HG03025 (cell line): ENCODE measurements around the gene MTCH2.
"Not testable (repeated sequence)": the region's sequence is repeated elsewhere in the genome, so short reads cannot be mapped to it uniquely, and the experiment has no call there.

Experiments
- ATAC-seq: cut with Tn5 transposase; IDR thresholded peaks from one replicate; pipeline ENCODE4 v1.9.1; 2021; ENCODE audit warnings: mild to moderate bottlenecking, moderate library complexity; ENCODE audit not compliant: unreplicated experiment, low FRiP score

MTCH2 gene

DNA sequence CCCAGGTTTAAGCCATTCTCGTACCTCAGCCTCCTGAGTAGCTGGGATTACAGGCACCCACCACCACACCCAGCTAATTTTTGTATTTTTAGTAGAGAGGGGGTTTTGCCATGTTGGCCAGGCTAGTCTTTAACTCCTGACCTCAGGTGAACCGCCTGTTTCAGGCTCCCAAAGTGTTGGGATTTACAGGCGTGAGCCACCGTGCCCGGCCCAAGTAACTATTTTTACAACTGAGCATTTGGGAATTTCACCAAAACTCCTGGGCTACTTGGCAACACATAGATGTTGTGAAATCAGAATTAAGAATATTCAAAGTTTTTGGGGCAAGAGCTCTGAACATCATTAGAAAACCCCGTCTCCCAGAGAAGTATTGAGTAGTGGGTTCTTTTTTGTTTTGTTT, 1.9 kb downstream of the MTCH2 start:
- not testable (repeated sequence) for ATAC-seq

DNA sequence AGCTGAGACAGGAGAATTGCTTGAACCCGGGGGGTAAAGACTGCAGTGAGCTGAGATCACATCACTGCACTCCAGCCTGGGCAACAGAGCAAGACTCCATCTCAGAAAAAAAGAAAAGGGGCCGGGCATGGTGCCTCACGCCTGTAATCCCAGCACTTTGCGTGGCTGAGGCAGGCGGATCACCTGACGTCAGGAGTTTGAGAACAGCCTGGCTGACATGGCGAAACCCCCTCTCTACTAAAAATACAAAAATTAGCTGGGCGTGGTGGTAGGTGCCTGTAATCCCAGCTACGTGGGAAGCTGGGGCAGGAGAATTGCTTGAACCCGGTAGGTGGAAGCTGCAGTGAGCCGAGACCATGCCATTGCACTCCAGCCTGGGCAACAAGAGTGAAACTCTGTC, 6.0 kb downstream of the MTCH2 start:
- not testable (repeated sequence) for ATAC-seq

DNA sequence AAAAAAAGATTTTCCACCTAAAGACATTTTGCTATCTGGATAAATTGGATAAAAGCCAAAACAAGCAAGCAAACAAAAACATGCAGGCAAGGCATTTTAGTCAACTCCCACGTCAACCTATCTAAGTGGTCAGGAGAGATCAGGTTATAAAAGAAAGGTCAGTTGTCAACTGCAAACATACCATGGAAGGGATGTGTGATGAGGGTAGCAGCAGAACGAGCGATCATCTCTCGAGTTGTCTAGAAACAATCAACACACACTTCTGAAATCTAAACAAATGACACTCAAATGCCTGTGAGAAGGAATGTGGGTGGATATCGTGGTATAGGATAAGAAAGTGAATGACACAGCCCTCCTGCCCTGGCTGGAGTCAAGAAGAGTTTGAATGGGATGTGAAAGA, 10.9 kb downstream of the MTCH2 start:
- ATAC-seq = no peak

DNA sequence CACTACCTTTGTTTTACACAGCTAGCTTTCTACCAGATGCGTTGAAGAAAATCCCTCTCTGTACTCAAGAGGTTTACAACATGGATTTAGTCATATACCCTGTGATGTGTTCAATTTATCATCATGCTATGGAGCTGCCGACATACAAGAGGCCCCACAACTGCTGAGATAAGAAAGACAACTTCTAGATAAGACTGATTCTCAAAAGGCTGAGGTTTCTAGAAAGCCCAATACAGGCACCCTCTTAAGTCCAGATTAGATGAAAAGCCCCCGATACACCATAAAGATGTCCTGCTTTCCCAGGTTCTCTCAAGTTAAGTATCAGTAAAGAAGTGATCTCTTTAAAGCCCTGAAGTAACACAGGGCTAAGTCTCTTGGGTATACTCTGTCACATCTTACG, 14.3 kb downstream of the MTCH2 start:
- no peak for ATAC-seq

DNA sequence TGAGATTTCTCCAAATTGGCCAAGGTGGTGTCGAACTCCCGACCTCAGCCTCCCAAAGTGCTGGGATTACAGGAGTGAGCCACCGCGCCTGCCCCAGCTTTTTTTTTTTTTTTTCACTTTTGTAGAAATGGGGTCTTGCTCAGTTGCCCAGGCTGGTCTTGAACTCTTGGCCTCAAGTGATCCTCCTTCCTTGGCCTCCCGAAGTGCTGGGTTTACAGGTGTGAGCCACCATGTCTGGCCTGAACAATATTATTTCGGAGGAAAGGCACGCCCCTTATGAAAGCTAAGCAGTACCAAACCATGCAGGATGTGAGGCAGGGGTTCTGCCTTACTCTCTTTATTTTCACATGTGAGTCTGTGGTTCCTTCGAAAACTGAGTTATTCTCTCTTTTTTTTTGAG, 16.1 kb downstream of the MTCH2 start:
- ATAC-seq = no peak

DNA sequence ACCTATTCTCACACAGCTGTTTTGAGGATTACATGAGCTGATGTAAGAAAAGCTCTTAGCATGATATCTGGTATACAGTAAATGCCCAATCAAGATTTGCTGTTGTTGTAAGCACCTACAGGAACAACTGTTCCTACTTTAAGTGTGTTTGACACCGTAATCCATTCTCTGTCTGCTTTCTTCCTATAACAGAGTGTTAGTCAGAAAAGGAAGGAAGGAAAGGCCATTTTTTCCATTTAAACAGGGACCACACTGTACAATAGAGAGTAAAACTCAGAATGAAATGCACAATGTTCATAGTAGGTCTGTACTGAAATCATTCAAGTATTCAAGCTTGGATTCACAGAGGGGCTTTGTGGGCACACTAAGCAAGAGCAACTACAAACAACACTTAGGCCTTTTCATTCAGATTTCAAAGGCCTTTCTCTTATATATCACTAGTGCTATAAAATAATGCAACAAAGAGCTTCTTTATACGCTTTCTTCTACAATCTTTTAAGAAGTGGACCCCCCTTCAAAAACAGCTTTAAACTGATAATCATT, 21.5 kb downstream of the MTCH2 start:
- no peak for ATAC-seq

DNA sequence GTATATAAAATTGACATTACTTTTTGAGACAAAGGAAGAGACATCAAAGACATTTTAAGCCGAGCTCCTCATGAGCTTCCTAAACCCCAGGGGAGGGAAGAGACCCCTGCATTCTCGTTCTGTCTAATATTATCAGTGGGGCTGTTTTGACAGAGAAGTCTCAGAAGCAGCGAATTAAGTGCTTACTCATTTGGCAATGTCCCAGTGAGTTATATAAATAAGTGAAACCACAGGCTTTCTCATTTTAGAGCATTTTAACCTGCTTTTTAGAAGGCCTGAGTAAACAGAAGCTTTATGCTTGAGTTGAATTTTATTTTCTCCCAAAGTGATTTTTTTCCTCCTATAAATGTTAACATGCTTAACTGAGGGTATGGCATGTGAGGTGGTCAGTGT, 24.9 kb downstream of the MTCH2 start:
- no peak for ATAC-seq

DNA sequence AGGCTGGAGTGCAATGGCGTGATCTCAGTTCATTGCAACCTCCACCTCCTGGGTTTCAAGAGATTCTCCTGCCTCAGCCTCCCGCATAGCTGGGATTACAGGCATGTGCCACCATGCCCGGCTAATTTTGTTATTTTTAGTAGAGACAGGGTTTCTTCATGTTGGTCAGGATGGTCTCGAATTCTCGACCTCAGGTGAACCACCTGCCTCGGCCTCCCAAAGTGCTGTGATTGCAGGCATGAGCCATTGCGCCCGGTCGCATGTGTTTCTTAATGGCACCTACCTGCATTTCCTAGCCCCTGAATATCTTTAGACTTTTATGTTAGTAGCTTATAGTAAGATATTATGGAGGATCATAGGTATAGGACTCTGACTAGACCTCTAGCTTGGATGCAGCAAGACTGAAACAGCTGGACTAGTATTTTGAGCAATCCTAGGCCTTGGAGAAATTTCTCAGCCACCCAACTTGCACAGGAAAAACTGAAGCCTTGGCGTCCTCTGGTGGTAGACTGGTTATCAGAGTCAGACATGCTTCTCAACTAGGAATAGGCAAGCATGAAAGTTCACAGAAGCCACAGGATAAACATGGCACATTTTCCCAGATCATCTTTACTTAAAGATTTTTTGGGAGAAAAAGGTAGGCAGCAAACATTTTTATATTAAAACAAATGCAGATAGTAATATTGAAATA, 25.5 kb downstream of the MTCH2 start:
- ATAC-seq = no peak

DNA sequence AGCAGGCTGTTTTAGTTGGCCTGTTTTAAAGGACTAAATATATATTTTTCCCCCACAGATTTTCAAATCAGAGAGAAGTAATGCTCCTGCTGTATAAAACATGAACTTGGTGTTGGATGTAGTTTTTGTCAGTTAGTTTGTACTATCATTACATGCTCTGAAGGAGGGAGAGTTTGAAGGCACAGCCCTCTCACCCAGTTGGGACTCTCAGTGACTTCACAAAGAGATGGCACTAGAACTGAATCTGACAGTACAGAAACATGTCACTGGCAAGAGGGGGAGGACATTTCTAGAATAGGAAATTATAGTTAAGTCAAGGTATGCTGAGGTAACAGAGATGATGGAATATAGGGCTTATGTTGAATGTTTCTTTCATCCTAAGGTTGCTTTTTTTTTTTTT, 27.1 kb downstream of the MTCH2 start:
- ATAC-seq = no peak

DNA sequence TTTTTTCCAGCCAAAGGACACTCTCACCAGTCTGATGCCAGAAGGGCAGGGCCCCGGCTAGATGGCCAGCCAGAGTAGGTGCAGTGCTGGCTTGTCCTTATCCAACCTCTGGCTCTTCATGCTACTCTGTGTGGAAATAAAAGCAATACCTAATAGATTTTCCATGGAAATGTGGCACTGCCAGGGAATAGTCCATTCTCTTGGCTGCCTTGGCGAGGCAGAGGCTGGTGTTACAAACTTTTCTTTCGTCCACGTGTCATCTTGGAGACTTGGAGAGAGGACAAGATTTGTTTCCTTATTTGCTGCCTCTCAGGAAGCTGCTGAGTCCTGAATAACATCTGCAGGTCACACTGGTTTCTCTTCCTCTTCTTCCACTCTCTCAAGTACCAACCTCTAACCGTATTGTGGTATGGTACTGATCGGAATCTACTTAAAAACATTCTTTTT, 31.0 kb downstream of the MTCH2 start:
- peak; percentile 88 for ATAC-seq

DNA sequence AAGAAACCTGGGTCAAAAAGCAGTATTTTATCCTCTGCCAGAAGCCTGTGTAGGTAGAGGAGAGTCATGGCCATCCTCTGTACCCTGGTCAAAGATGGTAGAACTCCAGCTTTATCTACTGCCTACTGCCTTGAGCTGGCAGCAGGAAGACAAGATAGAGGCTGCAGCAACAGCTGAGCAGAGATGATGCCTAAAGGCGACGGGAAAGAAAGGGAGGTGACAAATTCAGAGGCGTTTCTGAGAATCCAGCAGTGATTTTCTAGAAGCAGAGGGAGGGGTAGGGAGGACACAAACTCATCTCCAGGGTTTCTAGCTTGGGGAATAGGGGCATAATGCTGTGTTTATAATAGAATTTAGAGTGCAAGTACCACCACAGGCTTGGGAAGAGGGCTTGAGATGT, 32.7 kb downstream of the MTCH2 start:
- ATAC-seq = no peak

DNA sequence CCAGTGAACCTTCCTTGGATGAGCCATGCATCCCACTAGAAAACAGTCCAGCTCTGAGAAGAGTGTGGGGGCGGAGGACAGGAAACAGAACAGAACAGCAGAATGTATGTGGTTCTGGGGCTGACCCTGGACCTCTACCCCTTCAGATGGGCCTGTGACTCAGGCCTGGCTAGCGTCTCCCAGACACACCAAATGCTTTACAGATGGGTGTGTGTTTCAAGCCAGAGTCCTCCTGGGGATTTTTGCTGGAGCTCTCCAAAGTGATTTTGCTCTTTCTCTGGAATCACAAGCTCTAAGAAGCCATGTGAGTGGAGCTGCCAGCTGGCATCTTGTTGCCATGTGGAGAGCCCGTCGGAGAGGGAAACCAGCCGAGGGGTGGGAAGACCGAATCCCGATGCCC, 35.0 kb downstream of the MTCH2 start:
- ATAC-seq = no peak

DNA sequence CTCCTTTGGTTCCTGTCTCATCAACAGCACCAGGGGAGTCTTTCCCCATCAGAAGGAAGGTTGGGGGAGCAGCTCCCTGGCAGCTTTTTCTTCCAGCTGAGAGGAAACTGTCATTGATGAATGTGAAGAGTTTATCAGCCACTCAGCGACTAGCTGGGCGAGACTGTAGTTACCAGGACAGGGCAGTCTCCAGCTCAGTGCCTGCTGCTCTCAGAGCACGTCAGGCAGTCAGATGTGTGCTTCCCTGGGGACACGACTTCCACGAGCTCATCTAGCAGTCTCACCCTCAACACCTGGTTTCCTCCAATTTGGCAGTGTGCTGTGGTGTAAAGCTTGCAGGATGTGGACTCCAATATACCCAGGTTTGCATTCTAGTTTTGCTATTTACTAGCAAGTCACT, 35.6 kb downstream of the MTCH2 start:
- ATAC-seq = no peak

DNA sequence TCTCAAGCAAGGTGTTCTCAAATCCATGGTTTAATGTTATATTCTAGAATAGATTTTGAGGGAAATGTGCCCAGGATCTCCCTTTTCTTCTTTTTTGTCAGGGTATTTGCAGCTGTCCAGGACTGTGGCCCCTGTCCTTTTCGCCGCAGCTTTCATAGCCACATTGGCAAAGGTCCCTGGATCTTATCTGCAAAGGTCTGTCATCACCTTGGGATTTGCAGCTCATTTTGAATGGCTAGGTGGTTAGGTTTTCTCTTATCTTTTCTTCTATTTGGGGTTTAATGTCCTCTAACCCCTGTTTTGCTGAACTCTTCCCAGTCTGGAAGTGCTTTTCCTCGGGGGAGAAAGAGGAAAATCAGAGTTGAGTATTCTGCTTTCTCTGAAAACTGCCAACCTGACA, 36.4 kb downstream of the MTCH2 start:
- no peak for ATAC-seq

DNA sequence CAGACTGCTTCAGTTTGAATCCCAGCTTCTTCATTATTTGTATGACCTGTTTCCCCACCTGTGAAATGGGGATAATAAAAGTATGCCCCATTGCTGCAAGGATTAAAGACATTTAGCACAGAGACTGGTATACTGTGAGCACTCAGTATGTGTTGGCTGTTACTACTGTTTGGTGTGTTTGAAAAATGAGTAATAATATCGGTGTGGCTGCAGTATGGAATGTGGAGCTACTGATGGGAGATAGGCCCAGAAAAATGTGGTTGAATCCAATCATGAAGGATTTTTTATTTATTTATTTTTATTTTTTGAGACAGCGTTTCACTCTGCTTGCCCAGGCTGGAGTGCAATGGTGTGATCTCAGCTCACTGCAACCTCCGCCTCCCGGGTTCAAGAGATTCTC, 39.1 kb downstream of the MTCH2 start:
- no peak for ATAC-seq

DNA sequence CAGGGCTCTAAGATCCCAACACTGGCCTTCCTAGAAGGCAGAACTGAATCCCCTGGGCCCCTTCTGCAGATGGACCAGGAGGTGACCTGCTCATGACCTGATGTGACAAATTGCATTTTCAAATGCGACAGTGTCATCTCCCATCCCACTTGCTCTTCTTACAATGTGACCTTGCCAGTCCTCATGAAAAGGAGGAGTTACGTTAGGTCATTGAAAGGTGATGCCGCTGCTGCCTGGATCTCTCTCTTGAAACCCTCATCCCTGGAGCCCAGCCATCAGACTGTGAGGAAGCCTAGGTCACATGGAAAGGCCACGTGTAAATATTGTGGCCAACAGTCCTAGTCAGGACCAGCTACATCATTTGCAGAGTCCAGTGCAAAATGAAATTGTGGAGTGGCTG, 42.5 kb downstream of the MTCH2 start:
- ATAC-seq = no peak

DNA sequence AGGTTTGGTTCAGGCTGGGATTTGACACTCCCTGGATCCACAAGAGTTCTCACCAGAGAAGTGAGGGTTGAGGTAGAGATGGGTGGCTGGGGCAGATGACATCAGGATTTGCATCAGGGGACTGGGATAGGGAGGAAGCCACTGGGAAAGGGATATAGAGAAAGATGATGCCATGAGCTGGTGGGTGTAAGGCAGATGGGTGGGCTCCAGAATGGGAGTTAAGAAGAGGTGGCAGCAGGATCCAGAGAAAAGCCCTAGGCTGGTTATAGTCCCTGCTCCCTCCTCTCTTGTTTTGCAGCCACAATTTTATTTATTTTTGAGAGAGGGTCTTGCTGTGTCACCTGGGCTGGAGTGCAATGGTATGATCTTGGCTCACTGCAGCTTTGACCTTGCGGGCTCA, 46.4 kb downstream of the MTCH2 start:
- ATAC-seq = no peak

DNA sequence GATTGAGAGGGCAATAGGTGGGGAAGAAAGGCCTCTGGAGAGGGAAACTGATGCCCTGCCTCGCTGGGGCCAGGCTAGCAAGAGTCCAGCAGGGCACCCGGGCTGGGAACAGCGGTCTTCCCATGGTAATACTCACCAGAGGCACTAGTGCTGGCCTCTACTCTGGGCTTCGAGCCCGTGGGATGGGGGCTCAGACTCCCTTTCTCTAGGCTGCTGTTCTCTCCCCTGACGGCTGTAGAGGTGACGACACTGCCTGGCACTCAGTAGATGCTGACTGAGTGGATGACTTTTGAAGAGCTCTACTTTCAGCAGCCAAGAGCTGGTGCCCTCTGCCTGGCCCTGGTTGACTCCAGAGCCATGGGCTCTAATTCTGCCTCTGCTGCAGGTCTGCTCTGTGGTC, 47.3 kb downstream of the MTCH2 start:
- ATAC-seq = no peak

DNA sequence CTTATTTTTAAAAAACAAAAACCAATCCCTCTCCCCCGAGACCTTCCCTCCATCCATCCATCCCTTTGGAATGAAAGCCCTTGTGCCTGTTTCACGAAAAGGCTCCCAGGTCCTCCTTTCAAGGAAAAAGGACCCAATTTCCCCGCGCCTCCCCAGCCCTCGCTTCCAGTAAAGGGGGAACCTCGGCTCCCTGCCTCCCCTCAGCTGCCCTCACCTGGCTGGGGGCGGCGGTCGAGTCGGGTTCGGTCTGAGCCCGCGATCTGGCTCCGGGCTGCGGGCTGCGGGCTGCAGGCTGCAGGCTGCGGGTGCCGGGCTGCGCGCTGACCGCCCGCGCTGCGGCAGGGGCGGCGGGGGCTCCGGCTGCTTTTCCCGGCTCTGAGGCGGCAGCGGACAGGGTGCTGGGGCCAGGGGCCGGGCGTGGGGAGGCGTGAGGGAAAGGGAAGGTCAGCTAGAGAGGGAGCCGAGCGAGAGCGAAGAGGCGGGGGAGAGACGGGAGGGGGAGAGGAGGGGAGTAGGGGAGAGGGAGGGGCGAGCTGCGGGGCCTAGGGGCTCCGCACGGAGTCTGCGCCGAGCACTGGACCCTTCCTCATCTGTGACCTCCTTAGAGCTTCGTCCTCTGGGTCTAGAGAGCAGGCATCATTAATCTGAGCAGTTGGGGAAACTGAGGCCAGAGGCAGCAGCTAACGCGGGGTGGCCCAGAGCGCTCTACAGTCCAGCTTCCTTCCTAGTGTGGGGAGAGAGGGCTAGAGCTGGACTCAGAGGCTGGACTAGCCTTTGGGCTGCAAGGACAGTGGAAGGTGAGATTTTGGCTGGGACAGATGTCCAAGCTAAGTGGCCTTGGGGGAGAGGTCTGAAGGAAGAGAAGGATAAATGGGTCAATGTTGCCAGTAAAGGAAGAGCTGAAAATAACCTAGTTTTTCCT, 48.2 kb downstream of the MTCH2 start, which contains the start of gene C1QTNF4:
Gene C1QTNF4 (minus strand): TSS at position 478 of the 922 bp plus-strand sequence. CDS start 3,601 bp downstream, outside the sequence.
- ATAC-seq = no peak

DNA sequence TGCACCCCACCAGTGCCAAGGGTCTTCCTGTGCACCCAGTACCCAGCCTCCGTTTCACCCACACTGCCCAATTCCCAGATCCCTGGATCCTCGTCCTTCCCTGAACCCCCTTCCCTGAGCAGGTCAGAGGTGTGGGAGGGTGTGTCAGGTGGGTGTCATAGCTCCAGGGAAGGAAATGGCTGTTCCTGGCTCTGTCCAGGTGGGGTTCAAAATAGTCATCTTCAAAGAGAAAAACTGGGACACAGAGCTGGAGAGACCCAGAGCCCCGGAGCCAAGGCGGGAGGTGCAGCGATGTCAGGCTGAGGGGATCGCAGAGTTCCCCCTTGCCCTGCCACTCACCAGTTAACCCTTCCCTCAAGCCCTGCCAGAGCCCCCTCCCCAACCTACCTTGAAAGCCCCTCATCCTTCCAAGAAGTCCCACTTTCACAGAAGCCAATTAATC, 48.8 kb downstream of the MTCH2 start:
- ATAC-seq = no peak

DNA sequence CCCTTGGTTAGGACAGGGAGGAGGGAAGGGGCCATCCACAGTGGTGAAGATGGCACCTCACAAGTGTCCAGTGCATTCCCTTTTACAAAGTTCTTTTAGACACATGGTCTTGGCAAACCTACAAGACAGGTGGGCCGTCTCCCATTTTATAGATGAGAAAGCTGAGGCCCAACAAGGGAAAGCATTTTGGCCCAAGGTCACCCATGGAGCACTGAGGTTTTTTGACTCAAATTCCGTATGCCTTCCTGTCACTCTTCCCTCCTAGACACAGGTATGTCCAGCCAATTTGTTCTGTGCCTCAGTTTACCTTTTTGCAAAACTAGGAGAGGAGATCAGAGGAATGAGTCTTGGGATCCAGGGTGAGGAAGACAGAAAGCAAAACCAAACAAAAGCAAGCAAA, 49.4 kb downstream of the MTCH2 start:
- ATAC-seq = no peak
